RWPE2 (cell line): Measurements from ENCODE around the gene PEA15.

ENCODE experiments used
- ATAC-seq: fragments of 200-7000 bp; cut with Tn5 transposase; 3 replicates; pipeline ENCODE4 v1.9.1; 2021; ENCODE audit warnings: low read depth
- DNase-seq: peaks from one replicate; pipeline ENCODE4 v3.0.0-alpha.2; 2020; ENCODE audit warnings: low spot score
- H3K27ac ChIP-seq: fragments of 450-650 bp; 2 replicates; pipeline ENCODE4 v1.5.1; 2017; ENCODE audit warnings: mild to moderate bottlenecking; ENCODE audit not compliant: poor library complexity, severe bottlenecking
- H3K27me3 ChIP-seq: fragments of 250-450 bp; sonication (Bioruptor Pico); 2 replicates; pipeline ENCODE4 v1.5.1; 2021; ENCODE audit warnings: mild to moderate bottlenecking, moderate library complexity; ENCODE audit not compliant: insufficient read depth, poor library complexity, severe bottlenecking
- H3K36me3 ChIP-seq: fragments of 250-450 bp; sonication (Bioruptor Pico); 2 replicates; pipeline ENCODE4 v1.5.1; 2020; ENCODE audit warnings: low read depth, mild to moderate bottlenecking, moderate library complexity
- H3K4me1 ChIP-seq: fragments of 250-450 bp; sonication (Bioruptor Pico); 2 replicates; pipeline ENCODE4 v1.5.1; 2021; ENCODE audit warnings: mild to moderate bottlenecking, moderate library complexity; ENCODE audit not compliant: insufficient read depth, poor library complexity, severe bottlenecking
- H3K4me3 ChIP-seq: fragments of 250-450 bp; sonication (Bioruptor Pico); 2 replicates; pipeline ENCODE4 v1.5.1; 2021; ENCODE audit warnings: mild to moderate bottlenecking, moderate library complexity; ENCODE audit not compliant: severe bottlenecking
- H3K9me3 ChIP-seq: fragments of 250-450 bp; sonication (Bioruptor Pico); 2 replicates; pipeline ENCODE4 v1.5.1; 2021; ENCODE audit warnings: mild to moderate bottlenecking, moderate library complexity; ENCODE audit not compliant: severe bottlenecking
- CTCF ChIP-seq: fragments of 450-650 bp; IDR thresholded peaks from one replicate; pipeline ENCODE4 v1.5.1; 2017; ENCODE audit warnings: mild to moderate bottlenecking, moderate library complexity; ENCODE audit not compliant: poor library complexity, severe bottlenecking

The PEA15 gene

GRCh38 chr1:160200786-160201185 is 4.4 kb upstream of the PEA15 start:
- H3K4me1 ChIP-seq = peaks cover 4% of the 10 kb centered on the region
- no peaks in the 10 kb centered on the region for H3K9me3 ChIP-seq
- H3K4me3 ChIP-seq = no peak overlapping the region
- no peak for TF ChIP-seq CTCF
- DNase-seq (no peak), ATAC-seq (no peak)
- no peaks in the 10 kb centered on the region for H3K36me3 ChIP-seq
- H3K27ac ChIP-seq = no peak overlapping the region
- no peaks in the 10 kb centered on the region for H3K27me3 ChIP-seq

GRCh38 chr1:160204526-160205241 is 500 bp upstream of the PEA15 start:
- peak overlapping the region; percentile 96 for H3K4me3 ChIP-seq
- no peak for DNase-seq
- H3K27me3 ChIP-seq = no peaks in the 10 kb centered on the region
- peak overlapping the region; percentile 67 for H3K27ac ChIP-seq
- no peak for ATAC-seq
- H3K4me1 ChIP-seq = peaks cover 10% of the 10 kb centered on the region
- no peaks in the 10 kb centered on the region for H3K9me3 ChIP-seq
- TF ChIP-seq CTCF = no peak
- H3K36me3 ChIP-seq = peaks cover 29% of the 10 kb centered on the region

GRCh38 chr1:160206036-160206389 is 829 bp downstream of the PEA15 start:
- H3K36me3 ChIP-seq = peaks cover 40% of the 10 kb centered on the region
- ATAC-seq (peak; percentile 63), DNase-seq (no peak)
- H3K27me3 ChIP-seq = no peaks in the 10 kb centered on the region
- no peaks in the 10 kb centered on the region for H3K9me3 ChIP-seq
- peak overlapping the region; percentile 67 for H3K27ac ChIP-seq
- peaks cover 10% of the 10 kb centered on the region for H3K4me1 ChIP-seq
- peak overlapping the region; percentile 96 for H3K4me3 ChIP-seq
- no peak for TF ChIP-seq CTCF

GRCh38 chr1:160206421-160207117 is 1.4 kb downstream of the PEA15 start:
- ATAC-seq (peak; percentile 40), DNase-seq (no peak)
- H3K4me1 ChIP-seq = peaks cover 10% of the 10 kb centered on the region
- peaks cover 46% of the 10 kb centered on the region for H3K36me3 ChIP-seq
- H3K9me3 ChIP-seq = no peaks in the 10 kb centered on the region
- no peak for TF ChIP-seq CTCF
- peak overlapping the region; percentile 67 for H3K27ac ChIP-seq
- no peaks in the 10 kb centered on the region for H3K27me3 ChIP-seq
- peak overlapping the region; percentile 96 for H3K4me3 ChIP-seq
